GM10847 (cell line): ENCODE results near the gene CERCAM.

Experiments
- POLR2A ChIP-seq: IDR thresholded peaks from 2 replicates; pipeline ENCODE4 v1.6.1; 2011; ENCODE audit not compliant: insufficient read length; ENCODE audit errors: extremely low read depth

CERCAM gene

GRCh38 chr9:128390813-128391711 lies 29.6 kb upstream of the CERCAM start:
- no peak for TF ChIP-seq POLR2A

- TF ChIP-seq POLR2A = no peak
These were observed 28.7 kb upstream of the CERCAM start for GRCh38 chr9:128391956-128392301.

GRCh38 chr9:128392302-128393144 lies 28.1 kb upstream of the CERCAM start:
- no peak for TF ChIP-seq POLR2A

GRCh38 chr9:128393145-128393775 lies 27.4 kb upstream of the CERCAM start:
- no peak for TF ChIP-seq POLR2A

GRCh38 chr9:128393970-128394369 lies 26.7 kb upstream of the CERCAM start:
- TF ChIP-seq POLR2A = no peak

GRCh38 chr9:128394379-128395168 lies 26.1 kb upstream of the CERCAM start:
- no peak for TF ChIP-seq POLR2A

- TF ChIP-seq POLR2A = no peak
These were observed 23.6 kb upstream of the CERCAM start for GRCh38 chr9:128396970-128397613.

GRCh38 chr9:128397831-128398230 lies 22.8 kb upstream of the CERCAM start:
- TF ChIP-seq POLR2A = no peak

- TF ChIP-seq POLR2A = no peak
These were observed 20.8 kb upstream of the CERCAM start for GRCh38 chr9:128399861-128400260.

GRCh38 chr9:128404560-128404959 lies 16.1 kb upstream of the CERCAM start:
- TF ChIP-seq POLR2A = no peak

GRCh38 chr9:128405077-128405779 lies 15.4 kb upstream of the CERCAM start:
- TF ChIP-seq POLR2A = no peak

- no peak for TF ChIP-seq POLR2A
These were observed 14.9 kb upstream of the CERCAM start for GRCh38 chr9:128405780-128406171.

- TF ChIP-seq POLR2A = no peak
These were observed 13.7 kb upstream of the CERCAM start for GRCh38 chr9:128406848-128407391.

- TF ChIP-seq POLR2A = no peak
These were observed 11.7 kb upstream of the CERCAM start for GRCh38 chr9:128408963-128409431.

GRCh38 chr9:128409450-128409849 lies 11.2 kb upstream of the CERCAM start:
- TF ChIP-seq POLR2A = no peak
